Suprapubic skin (tissue), 4 donors: Measurements from ENCODE around the gene CADM2. TPM values are rescaled to one million over a fixed set of nuclear protein-coding genes. Genes with fewer than 3 reads are reported as not detected.

Experiments used
- DNase-seq, 2 donors: peaks; one replicate each; pipeline ENCODE4 v3.0.0-alpha.2; 2019; ENCODE audit warnings: low spot score in 2 of 2
- H3K27ac ChIP-seq: fragments of 200-600 bp; sonication (generic); one replicate; pipeline ENCODE4 v1.5.1; 2019
- H3K27me3 ChIP-seq: fragments of 200-600 bp; sonication (generic); one replicate; pipeline ENCODE4 v1.5.1; 2019
- H3K36me3 ChIP-seq: fragments of 200-600 bp; sonication (generic); one replicate; pipeline ENCODE4 v1.5.1; 2019
- H3K4me1 ChIP-seq: fragments of 200-600 bp; sonication (generic); one replicate; pipeline ENCODE4 v1.5.1; 2019
- H3K4me3 ChIP-seq: fragments of 200-600 bp; sonication (generic); one replicate; pipeline ENCODE4 v1.5.1; 2019; ENCODE audit warnings: mild to moderate bottlenecking
- H3K9me3 ChIP-seq: fragments of 200-600 bp; sonication (generic); one replicate; pipeline ENCODE4 v1.5.1; 2019
- CTCF ChIP-seq, 2 donors: fragments of 200-600 bp in 1 of 2; fragments of 450-650 bp in 1 of 2; sonication (generic) in 1 of 2; IDR thresholded peaks; one replicate each; pipeline ENCODE4 v1.5.1; 2016 to 2019; ENCODE audit warnings: antibody characterized with exemption in 2 of 2, mild to moderate bottlenecking in 1 of 2, moderate library complexity in 1 of 2
- EP300 ChIP-seq: sonication (generic); formaldehyde crosslinking; IDR thresholded peaks from one replicate; pipeline ENCODE4 v1.6.1; 2017; ENCODE audit warnings: antibody characterized with exemption
- POLR2A ChIP-seq, 2 donors: fragments of 450-650 bp; IDR thresholded peaks; one replicate each; pipeline ENCODE4 v1.6.1; 2017; ENCODE audit warnings: antibody characterized with exemption in 2 of 2, mild to moderate bottlenecking in 2 of 2, moderate library complexity in 2 of 2
- POLR2AphosphoS5 ChIP-seq, 3 donors: sonication (generic); formaldehyde crosslinking; IDR thresholded peaks; one replicate each; pipeline ENCODE4 v1.6.1; 2017; ENCODE audit warnings: antibody characterized with exemption in 3 of 3
- WGBS: methylation state at CpG from one replicate; pipeline ENCODE4 v1.1.5; 2018; 5-methylcytosine and 5-hydroxymethylcytosine counted together
- total RNA-seq, 4 donors: library from RNA; depleted of rRNA; stranded (reverse); fragments of >200 nt; gene quantifications; one replicate each; pipeline ENCODE4 v1.1.0, GENCODE V29; 2016

The CADM2 gene
- total RNA-seq, 4 donors from 2014 or later = 0.68 to 2.8 (median 1.4) TPM

GRCh38 chr3:85781806-85782205, 823.0 kb downstream of the CADM2 start:
- WGBS = 3% methylated on average over 1 of the region's 1 CpG
- TF ChIP-seq POLR2AphosphoS5 (IDR thresholded peaks at IDR 0.05) (no peak), POLR2A (IDR thresholded peaks at IDR 0.05) (no peak), EP300 (no peak), CTCF (IDR thresholded peaks at IDR 0.05) (no peak)
- H3K27me3 ChIP-seq = no peaks in the 10 kb centered on the region
- H3K36me3 ChIP-seq = no peaks in the 10 kb centered on the region
- H3K27ac ChIP-seq = no peak overlapping the region
- H3K9me3 ChIP-seq = no peaks in the 10 kb centered on the region
- no peaks in the 10 kb centered on the region for H3K4me1 ChIP-seq
- DNase-seq = no peak
- no peak overlapping the region for H3K4me3 ChIP-seq

GRCh38 chr3:85783291-85783690, 824.5 kb downstream of the CADM2 start:
- Histone ChIP-seq H3K36me3 (no peaks in the 10 kb centered on the region), H3K4me3 (no peak overlapping the region), H3K4me1 (no peaks in the 10 kb centered on the region), H3K9me3 (no peaks in the 10 kb centered on the region), H3K27me3 (no peaks in the 10 kb centered on the region), H3K27ac (no peak overlapping the region)
- no peak for TF ChIP-seq POLR2A (IDR thresholded peaks at IDR 0.05)
- no peak for TF ChIP-seq CTCF (IDR thresholded peaks at IDR 0.05)
- no peak for TF ChIP-seq EP300
- TF ChIP-seq POLR2AphosphoS5 (IDR thresholded peaks at IDR 0.05) = no peak
- DNase-seq = no peak
- 19% methylated on average over 2 of the region's 2 CpGs for WGBS

GRCh38 chr3:85785766-85786165, 827.0 kb downstream of the CADM2 start:
- no peak overlapping the region for H3K27ac ChIP-seq
- no peaks in the 10 kb centered on the region for H3K4me1 ChIP-seq
- TF ChIP-seq POLR2A (IDR thresholded peaks at IDR 0.05) (no peak), POLR2AphosphoS5 (IDR thresholded peaks at IDR 0.05) (no peak), EP300 (no peak), CTCF (IDR thresholded peaks at IDR 0.05) (no peak)
- no peaks in the 10 kb centered on the region for H3K36me3 ChIP-seq
- H3K4me3 ChIP-seq = no peak overlapping the region
- no peaks in the 10 kb centered on the region for H3K27me3 ChIP-seq
- WGBS = 66% methylated on average over 4 of the region's 4 CpGs
- no peaks in the 10 kb centered on the region for H3K9me3 ChIP-seq
- DNase-seq = no peak

- Histone ChIP-seq H3K4me3 (no peak overlapping the region), H3K4me1 (no peaks in the 10 kb centered on the region), H3K36me3 (no peaks in the 10 kb centered on the region), H3K9me3 (no peaks in the 10 kb centered on the region), H3K27me3 (no peaks in the 10 kb centered on the region), H3K27ac (no peak overlapping the region)
- 80% methylated on average over 5 of the region's 5 CpGs for WGBS
- TF ChIP-seq POLR2A (IDR thresholded peaks at IDR 0.05) (no peak), EP300 (no peak), CTCF (IDR thresholded peaks at IDR 0.05) (no peak), POLR2AphosphoS5 (IDR thresholded peaks at IDR 0.05) (no peak)
- no peak for DNase-seq
These were observed 831.7 kb downstream of the CADM2 start for GRCh38 chr3:85790445-85791030.

- no peaks in the 10 kb centered on the region for H3K4me1 ChIP-seq
- H3K9me3 ChIP-seq = no peaks in the 10 kb centered on the region
- 60% methylated on average over 4 of the region's 4 CpGs for WGBS
- H3K27me3 ChIP-seq = no peaks in the 10 kb centered on the region
- TF ChIP-seq EP300 = no peak
- TF ChIP-seq CTCF (IDR thresholded peaks at IDR 0.05) = no peak
- no peak for TF ChIP-seq POLR2AphosphoS5 (IDR thresholded peaks at IDR 0.05)
- TF ChIP-seq POLR2A (IDR thresholded peaks at IDR 0.05) = no peak
- H3K4me3 ChIP-seq = no peak overlapping the region
- no peak for DNase-seq
- no peaks in the 10 kb centered on the region for H3K36me3 ChIP-seq
- no peak overlapping the region for H3K27ac ChIP-seq
These were observed 837.4 kb downstream of the CADM2 start for GRCh38 chr3:85796140-85796539.
